CD4-positive, alpha-beta T cell (primary cell): ENCODE results near the gene TCF12. TPM values are rescaled to one million over a fixed set of nuclear protein-coding genes. Genes with fewer than 3 reads are reported as not detected.

Source experiments
- ATAC-seq: fragments of 200-7000 bp; cut with Tn5 transposase; one replicate; pipeline ENCODE4 v1.10.0; 2022; ENCODE audit warnings: mild to moderate bottlenecking; ENCODE audit not compliant: poor library complexity
- CTCF ChIA-PET: fragments of 350-600 bp; sonication (Branson Sonifier 250); formaldehyde crosslinking; loops from one replicate; lab custom pipeline; 2021; ENCODE audit warnings: antibody characterized with exemption, inconsistent platforms; lab: Charles Lee
- POLR2A ChIA-PET: fragments of 350-600 bp; sonication (Branson Sonifier 250); formaldehyde crosslinking; loops from one replicate; lab custom pipeline; 2021; ENCODE audit warnings: antibody characterized with exemption, inconsistent platforms; lab: Charles Lee
- DNase-seq, 14 experiments: peaks; one replicate each; pipeline ENCODE4 v3.0.0-alpha.2; 2013 to 2020; ENCODE audit warnings: mixed read lengths in 2 of 14
- H3K27ac ChIP-seq, 2 donors: one replicate each; pipeline versions ENCODE4 v1.5.1 to v1.7.0; 2013; ENCODE audit warnings: low read length in 2 of 2, low read depth in 1 of 2, mild to moderate bottlenecking in 1 of 2
- H3K27me3 ChIP-seq, 2 experiments: 1 replicate in 1 of 2; 2 replicates in 1 of 2; pipeline versions ENCODE4 v1.6.1 to v1.7.0; 2013; ENCODE audit warnings: low read length in 2 of 2, control low read depth in 1 of 2, mild to moderate bottlenecking in 1 of 2, moderate library complexity in 1 of 2; ENCODE audit not compliant: insufficient read depth in 2 of 2, control insufficient read depth in 1 of 2
- H3K36me3 ChIP-seq: one replicate; pipeline ENCODE4 v1.6.1; 2013; ENCODE audit warnings: low read length, control low read depth; ENCODE audit not compliant: insufficient read depth
- H3K4me1 ChIP-seq: one replicate; pipeline ENCODE4 v1.6.1; 2013; ENCODE audit warnings: low read length, control low read depth; ENCODE audit not compliant: insufficient read depth
- H3K4me3 ChIP-seq: one replicate; pipeline ENCODE4 v1.5.1; 2013; ENCODE audit warnings: mild to moderate bottlenecking, low read length, moderate library complexity
- H3K9me3 ChIP-seq, 2 experiments: 1 replicate in 1 of 2; 2 replicates in 1 of 2; pipeline versions ENCODE4 v1.6.1 to v1.7.0; 2013; ENCODE audit warnings: low read length in 2 of 2, mild to moderate bottlenecking in 2 of 2, control low read depth in 1 of 2, moderate library complexity in 1 of 2; ENCODE audit not compliant: control insufficient read depth in 1 of 2, insufficient read depth in 1 of 2
- H3K27ac Mint-ChIP-seq: one replicate; pipeline ENCODE4 v1.8.0; 2020; ENCODE audit warnings: mixed read lengths
- H3K27me3 Mint-ChIP-seq: one replicate; pipeline ENCODE4 v1.8.0; 2021; ENCODE audit warnings: mixed read lengths
- H3K36me3 Mint-ChIP-seq: one replicate; pipeline ENCODE4 v1.8.0; 2021; ENCODE audit warnings: low read depth, mixed read lengths
- H3K4me1 Mint-ChIP-seq: one replicate; pipeline ENCODE4 v1.8.0; 2021; ENCODE audit warnings: low read depth, mixed read lengths
- H3K4me3 Mint-ChIP-seq: one replicate; pipeline ENCODE4 v1.8.0; 2020; ENCODE audit warnings: mild to moderate bottlenecking, mixed read lengths
- H3K9me3 Mint-ChIP-seq: one replicate; pipeline ENCODE4 v1.8.0; 2020; ENCODE audit warnings: mixed read lengths
- CTCF ChIP-seq: fragments of 200-600 bp; IDR thresholded peaks from one replicate; pipeline ENCODE4 v1.8.0; 2022; ENCODE audit warnings: antibody characterized with exemption, mild to moderate bottlenecking
- intact Hi-C, 2 experiments: fragments of 100-400 bp; cut with DNase I in 1 of 2; cut with micrococcal nuclease in 1 of 2; formaldehyde crosslinking; loops; one replicate each; pipeline versions ENCODE4 v1.15.1 to v1.9.0; 2023 to 2025; cut with DNase I, micrococcal nuclease
- total RNA-seq, 174 experiments: library from RNA in 2 of 174; stranded (reverse) in 2 of 174; gene quantifications; one replicate each; pipeline ENCODE4 v1.2.3 and lab custom pipeline; 2021 to 2026

The TCF12 gene
- total RNA-seq, 2 experiments from 2014 or later = 54.0 TPM

- Mint-ChIP-seq H3K4me3 (no peak overlapping the region), H3K27ac (no peak overlapping the region), H3K36me3 (peaks cover 92% of the 10 kb centered on the region), H3K9me3 (no peaks in the 10 kb centered on the region), H3K27me3 (no peaks in the 10 kb centered on the region), H3K4me1 (no peaks in the 10 kb centered on the region)
- H3K4me3 ChIP-seq = no peak overlapping the region
- no peak for TF ChIP-seq CTCF
- H3K27ac ChIP-seq = no peak overlapping the region
- POLR2A ChIA-PET = no interaction called here
- H3K36me3 ChIP-seq = peaks cover 39% of the 10 kb centered on the region
- H3K9me3 ChIP-seq = no peaks in the 10 kb centered on the region
- no peaks in the 10 kb centered on the region for H3K4me1 ChIP-seq
- CTCF ChIA-PET = interaction anchor here (0.6 kb wide), 1 partner anchor 14 kb away, joined by 3 read pairs; no protein-coding TSS in a partner anchor
- no peak for ATAC-seq
- intact Hi-C loops = no loop called here
- no peak for DNase-seq
- H3K27me3 ChIP-seq = no peaks in the 10 kb centered on the region
Observed at GRCh38 chr15:57235186-57235585, 316.7 kb downstream of the TCF12 start.

GRCh38 chr15:57235873-57236272, 317.4 kb downstream of the TCF12 start:
- no peaks in the 10 kb centered on the region for H3K9me3 Mint-ChIP-seq
- H3K9me3 ChIP-seq = no peaks in the 10 kb centered on the region
- no peak overlapping the region for H3K27ac Mint-ChIP-seq
- ATAC-seq (no peak), DNase-seq (no peak)
- H3K36me3 Mint-ChIP-seq = peaks cover 87% of the 10 kb centered on the region
- H3K4me3 ChIP-seq = no peak overlapping the region
- ChIA-PET CTCF (no interaction called here), POLR2A (no interaction called here)
- no peaks in the 10 kb centered on the region for H3K27me3 Mint-ChIP-seq
- TF ChIP-seq CTCF = no peak
- intact Hi-C loops = no loop called here
- no peak overlapping the region for H3K27ac ChIP-seq
- no peaks in the 10 kb centered on the region for H3K27me3 ChIP-seq
- H3K36me3 ChIP-seq = peaks cover 39% of the 10 kb centered on the region
- H3K4me1 Mint-ChIP-seq = no peaks in the 10 kb centered on the region
- H3K4me3 Mint-ChIP-seq = no peak overlapping the region
- H3K4me1 ChIP-seq = no peaks in the 10 kb centered on the region

- H3K36me3 ChIP-seq = peaks cover 39% of the 10 kb centered on the region
- no peak for DNase-seq
- H3K27me3 ChIP-seq = no peaks in the 10 kb centered on the region
- H3K4me1 Mint-ChIP-seq = no peaks in the 10 kb centered on the region
- intact Hi-C loops = no loop called here
- H3K4me3 ChIP-seq = no peak overlapping the region
- no peak overlapping the region for H3K27ac ChIP-seq
- H3K27me3 Mint-ChIP-seq = no peaks in the 10 kb centered on the region
- no peak for ATAC-seq
- peaks cover 85% of the 10 kb centered on the region for H3K36me3 Mint-ChIP-seq
- POLR2A ChIA-PET = no interaction called here
- H3K4me3 Mint-ChIP-seq = no peak overlapping the region
- no peaks in the 10 kb centered on the region for H3K9me3 Mint-ChIP-seq
- CTCF ChIA-PET = no interaction called here
- no peaks in the 10 kb centered on the region for H3K4me1 ChIP-seq
- no peak overlapping the region for H3K27ac Mint-ChIP-seq
- no peaks in the 10 kb centered on the region for H3K9me3 ChIP-seq
- TF ChIP-seq CTCF = no peak
Observed at GRCh38 chr15:57236561-57237300, 318.3 kb downstream of the TCF12 start.
